SK-N-SH (cell line): ENCODE measurements around the gene PAXIP1.

Experiments
- EP300 ChIP-seq, 2 experiments: IDR thresholded peaks; 2 replicates each; pipeline versions ENCODE4 v1.4.0 to v1.6.1; 2012; ENCODE audit warnings: borderline replicate concordance in 1 of 2, low read depth in 1 of 2, low read length in 1 of 2
- FOXM1 ChIP-seq: IDR thresholded peaks from 2 replicates; pipeline ENCODE4 v1.4.0; 2012; ENCODE audit warnings: low read depth, mild to moderate bottlenecking
- GABPA ChIP-seq: IDR thresholded peaks from 2 replicates; pipeline ENCODE4 v1.4.0; 2012; ENCODE audit warnings: low read depth, mild to moderate bottlenecking
- MEF2A ChIP-seq: IDR thresholded peaks from 2 replicates; pipeline ENCODE4 v1.4.0; 2012; ENCODE audit warnings: low read depth, borderline replicate concordance
- MXI1 ChIP-seq: IDR thresholded peaks from 2 replicates; pipeline ENCODE4 v1.6.1; 2012; ENCODE audit warnings: mild to moderate bottlenecking, low read depth, low read length, improper control_type of control experiment
- NRF1 ChIP-seq: IDR thresholded peaks from 2 replicates; pipeline ENCODE4 v1.6.1; 2012; ENCODE audit warnings: low read depth, mild to moderate bottlenecking, low read length
- POLR2AphosphoS5 ChIP-seq: IDR thresholded peaks from 2 replicates; pipeline ENCODE4 v1.6.1; 2012; ENCODE audit warnings: low read depth, low read length
- RAD21 ChIP-seq: IDR thresholded peaks from 2 replicates; pipeline ENCODE4 v1.6.1; 2012; ENCODE audit warnings: mild to moderate bottlenecking, low read length
- TEAD4 ChIP-seq: IDR thresholded peaks from 2 replicates; pipeline ENCODE4 v1.4.0; 2012; ENCODE audit warnings: mild to moderate bottlenecking, borderline replicate concordance; ENCODE audit not compliant: insufficient read depth
- USF1 ChIP-seq: IDR thresholded peaks from 2 replicates; pipeline ENCODE4 v1.4.0; 2012; ENCODE audit warnings: low read depth, borderline replicate concordance
- USF2 ChIP-seq: fragments of 150-350 bp; IDR thresholded peaks from 2 replicates; pipeline ENCODE4 v1.6.1; 2017; ENCODE audit warnings: antibody characterized with exemption, low read length, low read depth, borderline replicate concordance
- YY1 ChIP-seq: IDR thresholded peaks from 2 replicates; pipeline ENCODE4 v1.4.0; 2012; ENCODE audit warnings: low read depth, mild to moderate bottlenecking
- TF ChIP-seq, protein P1 (sequence below): fragments of 200-600 bp; sonication (generic); IDR thresholded peaks from 2 replicates; pipeline ENCODE4 v1.6.1; 2017; ENCODE audit warnings: antibody characterized with exemption, mild to moderate bottlenecking, moderate library complexity
- TF ChIP-seq, protein P2 (sequence below): IDR thresholded peaks from 2 replicates; pipeline ENCODE4 v1.6.1; 2012; ENCODE audit warnings: mild to moderate bottlenecking, low read depth, low read length, moderate library complexity

- TF ChIP-seq TEAD4 (no peak), EP300 (IDR thresholded peaks at IDR 0.05; ENCODE audit: borderline replicate concordance in 1 of 2, low read depth in 1 of 2, low read length in 1 of 2) (no peak), POLR2AphosphoS5 (no peak), MXI1 (no peak), FOXM1 (no peak), USF1 (no peak), YY1 (no peak), RAD21 (no peak), GABPA (no peak), NRF1 (no peak), MEF2A (no peak), USF2 (no peak)
- TF ChIP-seq, protein P1, sequence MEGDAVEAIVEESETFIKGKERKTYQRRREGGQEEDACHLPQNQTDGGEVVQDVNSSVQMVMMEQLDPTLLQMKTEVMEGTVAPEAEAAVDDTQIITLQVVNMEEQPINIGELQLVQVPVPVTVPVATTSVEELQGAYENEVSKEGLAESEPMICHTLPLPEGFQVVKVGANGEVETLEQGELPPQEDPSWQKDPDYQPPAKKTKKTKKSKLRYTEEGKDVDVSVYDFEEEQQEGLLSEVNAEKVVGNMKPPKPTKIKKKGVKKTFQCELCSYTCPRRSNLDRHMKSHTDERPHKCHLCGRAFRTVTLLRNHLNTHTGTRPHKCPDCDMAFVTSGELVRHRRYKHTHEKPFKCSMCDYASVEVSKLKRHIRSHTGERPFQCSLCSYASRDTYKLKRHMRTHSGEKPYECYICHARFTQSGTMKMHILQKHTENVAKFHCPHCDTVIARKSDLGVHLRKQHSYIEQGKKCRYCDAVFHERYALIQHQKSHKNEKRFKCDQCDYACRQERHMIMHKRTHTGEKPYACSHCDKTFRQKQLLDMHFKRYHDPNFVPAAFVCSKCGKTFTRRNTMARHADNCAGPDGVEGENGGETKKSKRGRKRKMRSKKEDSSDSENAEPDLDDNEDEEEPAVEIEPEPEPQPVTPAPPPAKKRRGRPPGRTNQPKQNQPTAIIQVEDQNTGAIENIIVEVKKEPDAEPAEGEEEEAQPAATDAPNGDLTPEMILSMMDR, result no peak
- TF ChIP-seq, protein P2, sequence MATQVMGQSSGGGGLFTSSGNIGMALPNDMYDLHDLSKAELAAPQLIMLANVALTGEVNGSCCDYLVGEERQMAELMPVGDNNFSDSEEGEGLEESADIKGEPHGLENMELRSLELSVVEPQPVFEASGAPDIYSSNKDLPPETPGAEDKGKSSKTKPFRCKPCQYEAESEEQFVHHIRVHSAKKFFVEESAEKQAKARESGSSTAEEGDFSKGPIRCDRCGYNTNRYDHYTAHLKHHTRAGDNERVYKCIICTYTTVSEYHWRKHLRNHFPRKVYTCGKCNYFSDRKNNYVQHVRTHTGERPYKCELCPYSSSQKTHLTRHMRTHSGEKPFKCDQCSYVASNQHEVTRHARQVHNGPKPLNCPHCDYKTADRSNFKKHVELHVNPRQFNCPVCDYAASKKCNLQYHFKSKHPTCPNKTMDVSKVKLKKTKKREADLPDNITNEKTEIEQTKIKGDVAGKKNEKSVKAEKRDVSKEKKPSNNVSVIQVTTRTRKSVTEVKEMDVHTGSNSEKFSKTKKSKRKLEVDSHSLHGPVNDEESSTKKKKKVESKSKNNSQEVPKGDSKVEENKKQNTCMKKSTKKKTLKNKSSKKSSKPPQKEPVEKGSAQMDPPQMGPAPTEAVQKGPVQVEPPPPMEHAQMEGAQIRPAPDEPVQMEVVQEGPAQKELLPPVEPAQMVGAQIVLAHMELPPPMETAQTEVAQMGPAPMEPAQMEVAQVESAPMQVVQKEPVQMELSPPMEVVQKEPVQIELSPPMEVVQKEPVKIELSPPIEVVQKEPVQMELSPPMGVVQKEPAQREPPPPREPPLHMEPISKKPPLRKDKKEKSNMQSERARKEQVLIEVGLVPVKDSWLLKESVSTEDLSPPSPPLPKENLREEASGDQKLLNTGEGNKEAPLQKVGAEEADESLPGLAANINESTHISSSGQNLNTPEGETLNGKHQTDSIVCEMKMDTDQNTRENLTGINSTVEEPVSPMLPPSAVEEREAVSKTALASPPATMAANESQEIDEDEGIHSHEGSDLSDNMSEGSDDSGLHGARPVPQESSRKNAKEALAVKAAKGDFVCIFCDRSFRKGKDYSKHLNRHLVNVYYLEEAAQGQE, result no peak
Observed at GRCh38 chr7:154905615-154906014, 97.3 kb downstream of the PAXIP1 start.
